Smooth muscle cell (in vitro differentiated cells): ENCODE data around the gene CAMK2G. TPM values are rescaled to one million over a fixed set of nuclear protein-coding genes. Genes with fewer than 3 reads are reported as not detected.

Experiments
- DNase-seq: peaks from one replicate; lab custom pipeline; 2025; ENCODE audit not compliant: unreplicated experiment; lab: John Stamatoyannopoulos, UW
- H2AFZ ChIP-seq: fragments of 200-600 bp; sonication (generic); 2 replicates; pipeline ENCODE4 v1.6.0; 2016; ENCODE audit warnings: antibody characterized with exemption, low read depth, mild to moderate bottlenecking
- H3F3A ChIP-seq: fragments of 200-600 bp; sonication (generic); 2 replicates; pipeline ENCODE4 v1.6.0; 2017; ENCODE audit warnings: antibody characterized with exemption, low read depth
- H3K27ac ChIP-seq: fragments of 200-600 bp; sonication (generic); 2 replicates; pipeline ENCODE4 v1.5.1; 2016; ENCODE audit warnings: low read depth, mild to moderate bottlenecking
- H3K27me3 ChIP-seq: fragments of 200-600 bp; sonication (generic); 2 replicates; pipeline ENCODE4 v1.6.1; 2016; ENCODE audit warnings: low read depth, mild to moderate bottlenecking
- H3K36me3 ChIP-seq: fragments of 200-600 bp; sonication (generic); 2 replicates; pipeline ENCODE4 v1.5.1; 2016; ENCODE audit warnings: low read depth
- H3K4me1 ChIP-seq: fragments of 200-600 bp; sonication (generic); 2 replicates; pipeline ENCODE4 v1.5.1; 2016; ENCODE audit warnings: low read depth
- H3K4me2 ChIP-seq: fragments of 200-600 bp; sonication (generic); 2 replicates; pipeline ENCODE4 v1.6.0; 2016; ENCODE audit warnings: mild to moderate bottlenecking
- H3K4me3 ChIP-seq: fragments of 200-600 bp; sonication (generic); 2 replicates; pipeline ENCODE4 v1.5.1; 2016; ENCODE audit warnings: mild to moderate bottlenecking
- H3K79me2 ChIP-seq: fragments of 200-600 bp; sonication (generic); 2 replicates; pipeline ENCODE4 v1.6.0; 2016; ENCODE audit warnings: low read depth, mild to moderate bottlenecking
- H3K9ac ChIP-seq: fragments of 200-600 bp; sonication (generic); 2 replicates; pipeline ENCODE4 v1.6.0; 2016; ENCODE audit warnings: low read depth
- H3K9me3 ChIP-seq: fragments of 200-600 bp; sonication (generic); replicated peaks from 2 replicates; pipeline ENCODE4 v1.5.1; 2016; ENCODE audit warnings: low read depth
- H4K20me1 ChIP-seq: fragments of 200-600 bp; sonication (generic); 2 replicates; pipeline ENCODE4 v1.6.0; 2016; ENCODE audit warnings: low read depth
- WGBS: methylation state at CpG from one replicate; pipeline ENCODE4 v1.1.7; 2016; ENCODE audit warnings: low lambda C conversion rate; 5-methylcytosine and 5-hydroxymethylcytosine counted together
- polyA plus RNA-seq: library from polyadenylated mRNA; unstranded; fragments of >200 nt; fragmentation: Nextera tagmentation; extraction: Ambion mirVana; gene quantifications from 2 replicates; pipeline ENCODE4 v1.2.1, GENCODE V29; 2016
- total RNA-seq: library from RNA; depleted of rRNA; stranded (reverse); fragments of >200 nt; gene quantifications from 2 replicates; pipeline ENCODE4 v1.2.3, GENCODE V29; 2014
- TF ChIP-seq, protein P1 (sequence below): fragments of 200-600 bp; sonication (generic); IDR thresholded peaks from 2 replicates; pipeline ENCODE4 v1.5.1; 2017; ENCODE audit warnings: borderline replicate concordance, mild to moderate bottlenecking, antibody characterized with exemption; ENCODE audit not compliant: insufficient read depth, poor library complexity, severe bottlenecking

Gene CAMK2G
- total and polyA plus RNA-seq, 2 experiments from 2014 or later, result 2.2 to 10.8 TPM

DNA sequence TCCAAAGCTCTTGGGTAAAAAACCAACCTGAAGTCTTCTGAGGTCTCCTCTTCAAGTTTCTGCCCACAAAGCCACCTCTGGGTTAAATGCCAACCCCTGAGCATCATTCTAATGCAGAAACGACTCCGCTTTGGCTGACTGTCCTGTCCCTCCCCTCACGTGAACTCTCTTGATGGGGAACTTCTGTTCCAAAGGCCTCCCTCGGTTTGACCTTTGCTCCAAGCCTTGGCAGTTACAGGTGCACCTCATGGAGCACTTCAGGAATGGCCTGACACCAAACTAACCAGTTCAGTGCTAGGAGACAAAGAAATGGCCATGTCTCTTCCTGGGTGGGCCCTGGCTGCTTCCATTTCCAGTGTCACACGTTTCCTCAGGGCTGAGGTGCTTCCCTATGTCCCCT, 20.0 kb downstream of the CAMK2G start:
- no peaks in the 10 kb centered on the region for H3K27me3 ChIP-seq
- no peaks in the 10 kb centered on the region for H3F3A ChIP-seq
- DNase-seq, result no peak
- H3K27ac ChIP-seq, result no peak overlapping the region
- H3K4me1 ChIP-seq, result peaks cover 5% of the 10 kb centered on the region
- no peaks in the 10 kb centered on the region for H3K9me3 ChIP-seq
- H3K4me2 ChIP-seq, result no peak overlapping the region
- no peak overlapping the region for H3K9ac ChIP-seq
- peaks cover 4% of the 10 kb centered on the region for H4K20me1 ChIP-seq
- H2AFZ ChIP-seq, result no peak overlapping the region
- H3K4me3 ChIP-seq, result no peak overlapping the region
- no peaks in the 10 kb centered on the region for H3K79me2 ChIP-seq
- TF ChIP-seq, protein P1, sequence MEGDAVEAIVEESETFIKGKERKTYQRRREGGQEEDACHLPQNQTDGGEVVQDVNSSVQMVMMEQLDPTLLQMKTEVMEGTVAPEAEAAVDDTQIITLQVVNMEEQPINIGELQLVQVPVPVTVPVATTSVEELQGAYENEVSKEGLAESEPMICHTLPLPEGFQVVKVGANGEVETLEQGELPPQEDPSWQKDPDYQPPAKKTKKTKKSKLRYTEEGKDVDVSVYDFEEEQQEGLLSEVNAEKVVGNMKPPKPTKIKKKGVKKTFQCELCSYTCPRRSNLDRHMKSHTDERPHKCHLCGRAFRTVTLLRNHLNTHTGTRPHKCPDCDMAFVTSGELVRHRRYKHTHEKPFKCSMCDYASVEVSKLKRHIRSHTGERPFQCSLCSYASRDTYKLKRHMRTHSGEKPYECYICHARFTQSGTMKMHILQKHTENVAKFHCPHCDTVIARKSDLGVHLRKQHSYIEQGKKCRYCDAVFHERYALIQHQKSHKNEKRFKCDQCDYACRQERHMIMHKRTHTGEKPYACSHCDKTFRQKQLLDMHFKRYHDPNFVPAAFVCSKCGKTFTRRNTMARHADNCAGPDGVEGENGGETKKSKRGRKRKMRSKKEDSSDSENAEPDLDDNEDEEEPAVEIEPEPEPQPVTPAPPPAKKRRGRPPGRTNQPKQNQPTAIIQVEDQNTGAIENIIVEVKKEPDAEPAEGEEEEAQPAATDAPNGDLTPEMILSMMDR, result no peak
- 91% methylated on average over 5 of the region's 5 CpGs for WGBS
- no peaks in the 10 kb centered on the region for H3K36me3 ChIP-seq

DNA sequence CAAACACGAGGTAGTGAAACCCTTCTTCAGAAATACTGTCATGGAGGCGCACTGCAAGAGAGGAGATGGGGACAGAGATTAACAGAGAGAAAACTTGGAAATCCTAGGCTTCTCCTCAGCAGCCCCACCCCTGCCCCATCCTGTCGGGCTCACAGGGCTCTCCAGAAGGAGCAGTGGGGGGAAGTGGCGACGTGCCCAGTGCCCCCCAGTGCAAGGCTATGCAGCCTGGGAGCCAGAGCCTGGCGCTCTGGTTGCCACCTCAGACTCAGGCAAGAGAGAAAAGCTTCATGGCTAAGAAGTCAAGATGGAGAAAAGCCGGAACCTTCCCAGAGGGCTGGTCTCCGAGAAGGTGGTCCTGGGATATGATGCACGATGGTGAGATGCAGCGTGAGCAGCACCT, 21.2 kb downstream of the CAMK2G start:
- TF ChIP-seq, protein P1, result no peak
- H2AFZ ChIP-seq, result no peak overlapping the region
- WGBS, result 94% methylated on average over 10 of the region's 10 CpGs
- no peaks in the 10 kb centered on the region for H3K27me3 ChIP-seq
- no peak overlapping the region for H3K9ac ChIP-seq
- no peak overlapping the region for H3K4me3 ChIP-seq
- H3F3A ChIP-seq, result no peaks in the 10 kb centered on the region
- no peaks in the 10 kb centered on the region for H3K9me3 ChIP-seq
- no peaks in the 10 kb centered on the region for H3K36me3 ChIP-seq
- no peaks in the 10 kb centered on the region for H3K79me2 ChIP-seq
- H3K4me1 ChIP-seq, result peaks cover 5% of the 10 kb centered on the region
- H3K27ac ChIP-seq, result no peak overlapping the region
- no peak for DNase-seq
- H4K20me1 ChIP-seq, result peaks cover 4% of the 10 kb centered on the region
- no peak overlapping the region for H3K4me2 ChIP-seq

DNA sequence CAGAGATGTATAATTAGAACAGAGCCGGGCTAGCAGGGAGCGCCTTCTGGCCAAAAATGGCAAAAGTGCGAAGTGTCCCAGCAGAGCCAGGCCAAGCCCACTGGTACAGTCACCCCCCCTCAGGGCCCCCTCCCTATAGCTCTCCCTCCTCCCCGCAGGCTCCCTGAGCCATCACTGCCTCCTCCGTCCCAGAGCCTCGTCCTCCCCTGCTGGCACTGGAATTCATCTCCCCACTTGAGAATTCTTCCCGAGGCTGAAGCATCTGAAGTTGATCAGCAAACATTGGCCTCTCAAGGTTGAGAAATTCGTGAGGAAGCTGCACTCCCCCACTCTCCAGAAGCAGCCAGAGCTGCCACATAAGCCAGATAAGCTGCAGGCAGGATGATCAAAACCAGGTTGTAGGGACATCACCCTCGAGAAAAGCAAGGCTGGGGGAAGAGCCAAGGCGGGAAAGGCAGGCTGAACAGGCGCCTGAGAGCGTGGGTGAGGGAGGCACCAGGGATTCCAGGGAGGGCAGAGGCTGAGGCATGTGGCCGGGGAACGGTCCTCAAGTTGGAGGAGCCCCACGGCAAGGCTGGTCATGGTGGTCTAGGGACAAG, 23.4 kb downstream of the CAMK2G start:
- TF ChIP-seq, protein P1, result no peak
- Histone ChIP-seq H3K4me2 (no peak overlapping the region), H3K9me3 (no peaks in the 10 kb centered on the region), H3K9ac (no peak overlapping the region), H3K4me1 (peaks cover 5% of the 10 kb centered on the region), H3K4me3 (no peak overlapping the region), H3K79me2 (no peaks in the 10 kb centered on the region), H4K20me1 (no peaks in the 10 kb centered on the region), H3F3A (no peaks in the 10 kb centered on the region), H3K36me3 (no peaks in the 10 kb centered on the region), H2AFZ (no peak overlapping the region), H3K27me3 (no peaks in the 10 kb centered on the region), H3K27ac (no peak overlapping the region)
- 56% methylated on average over 15 of the region's 15 CpGs for WGBS
- no peak for DNase-seq

DNA sequence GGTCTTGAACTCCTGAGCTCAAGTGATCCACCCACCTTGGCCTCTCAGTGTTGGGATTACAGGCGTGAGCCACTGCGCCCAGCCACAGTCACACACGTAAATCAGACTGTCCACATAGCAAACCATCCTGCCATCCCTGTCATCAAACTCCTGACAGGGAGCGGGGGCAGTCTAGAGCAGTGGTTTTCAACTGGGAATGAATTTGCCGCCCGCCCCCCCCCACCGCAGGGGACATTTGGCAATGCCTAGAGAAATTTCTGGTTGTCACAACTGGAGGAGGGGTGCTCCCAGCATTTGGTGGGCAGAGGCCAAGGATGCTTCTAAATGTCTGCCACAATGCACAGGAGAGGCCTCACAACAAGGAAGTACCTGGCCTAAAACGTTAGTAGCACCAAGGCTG, 24.1 kb downstream of the CAMK2G start:
- Histone ChIP-seq H3K79me2 (no peaks in the 10 kb centered on the region), H3K4me2 (no peak overlapping the region), H3K9ac (no peak overlapping the region)

More for the DNA sequence above, 24.1 kb downstream of the CAMK2G start:
- no peaks in the 10 kb centered on the region for H3F3A ChIP-seq
- H2AFZ ChIP-seq, result no peak overlapping the region
- H3K27ac ChIP-seq, result no peak overlapping the region
- H4K20me1 ChIP-seq, result no peaks in the 10 kb centered on the region
- peaks cover 5% of the 10 kb centered on the region for H3K4me1 ChIP-seq
- no peaks in the 10 kb centered on the region for H3K36me3 ChIP-seq
- TF ChIP-seq, protein P1, result no peak
- DNase-seq, result no peak
- 93% methylated on average over 8 of the region's 8 CpGs for WGBS
- no peaks in the 10 kb centered on the region for H3K9me3 ChIP-seq
- H3K4me3 ChIP-seq, result no peak overlapping the region
- no peaks in the 10 kb centered on the region for H3K27me3 ChIP-seq
